Measurements from ENCODE around the gene KRT84. TPM values are rescaled to one million over a fixed set of nuclear protein-coding genes. Genes with fewer than 3 reads are reported as not detected.

KRT84 gene
- total RNA-seq, 1 experiment from 2014 or later, result not detected

DNA sequence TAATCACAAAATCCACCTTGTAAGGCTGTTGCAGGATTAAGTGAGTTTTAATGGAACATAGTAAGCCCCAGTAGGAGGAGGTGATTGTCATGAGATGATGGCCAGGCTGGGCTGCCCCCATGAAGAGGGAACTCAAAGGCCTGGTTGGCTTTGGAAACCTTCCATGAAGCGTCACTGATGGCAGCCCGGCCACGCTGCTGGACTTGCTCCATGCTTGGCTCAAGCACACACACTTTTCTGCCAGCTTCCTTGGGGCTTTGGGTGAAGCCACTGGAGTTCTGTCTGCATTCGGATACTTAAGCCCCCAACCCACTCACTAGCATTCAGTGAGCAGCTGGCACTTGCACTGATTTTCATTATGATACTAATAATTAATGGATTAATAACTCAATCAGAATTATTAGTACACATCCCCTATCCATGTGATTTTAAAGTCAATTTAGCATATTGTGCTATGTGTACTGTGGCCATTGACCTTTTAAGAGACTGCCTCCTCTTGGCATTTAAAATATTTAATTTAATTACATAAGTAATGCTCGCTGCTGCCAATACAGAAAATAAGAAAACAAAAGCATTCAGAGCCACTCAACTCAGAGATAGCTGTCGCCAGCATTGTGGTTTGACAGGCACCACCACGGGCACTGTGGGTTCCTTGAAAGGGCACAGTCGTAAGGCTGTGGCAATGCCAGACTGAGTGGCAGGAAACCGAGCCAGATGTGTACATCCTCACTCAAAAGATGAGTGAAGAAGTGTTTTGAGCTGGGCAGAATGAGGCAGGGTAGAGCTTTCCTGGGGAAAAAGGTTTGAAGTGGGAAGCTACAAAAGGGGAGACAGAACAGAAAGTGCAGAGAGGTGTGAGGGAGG is 34.0 kb downstream of the KRT84 start:
- no peaks in the 10 kb centered on the region for H3K36me3 ChIP-seq (ENCODE audit: control insufficient read depth in 1 of 2, insufficient read depth in 2 of 2, low read length in 2 of 2)
- POLR2A ChIA-PET, result no interaction called here
- ATAC-seq (no peak), DNase-seq (ENCODE audit: low read depth, low spot score) (no peak)
- RAD21 ChIA-PET (ENCODE audit: low non-redundant PET in 1 of 2, low total read pairs in 2 of 2, uncharacterized antibody in 2 of 2, unreplicated experiment in 2 of 2), result no interaction called here
- no peaks in the 10 kb centered on the region for H4K20me1 ChIP-seq (ENCODE audit: insufficient read depth)
- no peak overlapping the region for H3K9ac ChIP-seq (ENCODE audit: low read length)
- H3K4me3 ChIP-seq (replicated peaks in 1 of 2; ENCODE audit: low read depth in 1 of 2, low read length in 2 of 2), result no peak overlapping the region
- no peak overlapping the region for H3K4me2 ChIP-seq (ENCODE audit: low read length)
- H2AFZ ChIP-seq (ENCODE audit: low read depth, low read length, poor library complexity, severe bottlenecking), result no peak overlapping the region
- no peaks in the 10 kb centered on the region for H3K9me3 ChIP-seq (ENCODE audit: control insufficient read depth in 1 of 2, insufficient read depth in 1 of 2, low read depth in 1 of 2, low read length in 2 of 2)
- no TSS peak for BruUV-seq (replicated peaks)
- no peaks in the 10 kb centered on the region; the same call in 1 of the 2 replicates for H3K27me3 ChIP-seq (ENCODE audit: insufficient read depth, low read length)
- H3K9me2 ChIP-seq (ENCODE audit: insufficient read depth), result no peaks in the 10 kb centered on the region
- no peaks in the 10 kb centered on the region for H3K79me2 ChIP-seq (ENCODE audit: insufficient read depth, low read length)
- peaks cover 0 to 7% of the 10 kb centered on the region in 2 experiments; a peak in 1 of 4 replicates for H3K4me1 ChIP-seq (ENCODE audit: control insufficient read depth in 1 of 2, insufficient read depth in 2 of 2, low read length in 2 of 2)
- CTCF ChIA-PET, result interaction anchor here (1.8 to 2.3 kb wide), 2 partner anchors 10 to 24 kb away, joined by 6 read pairs; no protein-coding TSS in a partner anchor
- intact Hi-C loops (cut with micrococcal nuclease), result no loop called here
- TF ChIP-seq JUND (IDR thresholded peaks at IDR 0.05) (no peak), CEBPB (IDR thresholded peaks at IDR 0.05; ENCODE audit: low read depth) (no peak), TCF7L2 (IDR thresholded peaks at IDR 0.05; ENCODE audit: borderline replicate concordance, extremely low read depth, insufficient read depth, insufficient read length) (no peak), EGR1 (IDR thresholded peaks at IDR 0.05; ENCODE audit: low read depth) (no peak), YY1 (IDR thresholded peaks at IDR 0.05; ENCODE audit: extremely low read depth, insufficient replicate concordance, low read depth, low read length) (no peak), POLR2AphosphoS5 (IDR thresholded peaks at IDR 0.05; ENCODE audit: low read depth, low read length) (no peak), ELF1 (IDR thresholded peaks at IDR 0.05; ENCODE audit: borderline replicate concordance, low read depth) (no peak), EZH2 (IDR thresholded peaks at IDR 0.05) (no peak), ATF3 (IDR thresholded peaks at IDR 0.05) (no peak), ZFX (IDR thresholded peaks at IDR 0.05) (no peak), RAD21 (IDR thresholded peaks at IDR 0.05; ENCODE audit: low read depth) (no peak), CTCF (IDR thresholded peaks at IDR 0.05 in 2 of 3, conservative IDR thresholded peaks at IDR 0.05 in 1 of 3; ENCODE audit: borderline replicate concordance in 1 of 3, insufficient read depth in 1 of 3, low read depth in 2 of 3, low read length in 2 of 3) (no peak), SP1 (IDR thresholded peaks at IDR 0.05; ENCODE audit: low read depth) (no peak), FOSL1 (IDR thresholded peaks at IDR 0.05; ENCODE audit: low read depth) (no peak)
- TF ChIP-seq, protein P1, sequence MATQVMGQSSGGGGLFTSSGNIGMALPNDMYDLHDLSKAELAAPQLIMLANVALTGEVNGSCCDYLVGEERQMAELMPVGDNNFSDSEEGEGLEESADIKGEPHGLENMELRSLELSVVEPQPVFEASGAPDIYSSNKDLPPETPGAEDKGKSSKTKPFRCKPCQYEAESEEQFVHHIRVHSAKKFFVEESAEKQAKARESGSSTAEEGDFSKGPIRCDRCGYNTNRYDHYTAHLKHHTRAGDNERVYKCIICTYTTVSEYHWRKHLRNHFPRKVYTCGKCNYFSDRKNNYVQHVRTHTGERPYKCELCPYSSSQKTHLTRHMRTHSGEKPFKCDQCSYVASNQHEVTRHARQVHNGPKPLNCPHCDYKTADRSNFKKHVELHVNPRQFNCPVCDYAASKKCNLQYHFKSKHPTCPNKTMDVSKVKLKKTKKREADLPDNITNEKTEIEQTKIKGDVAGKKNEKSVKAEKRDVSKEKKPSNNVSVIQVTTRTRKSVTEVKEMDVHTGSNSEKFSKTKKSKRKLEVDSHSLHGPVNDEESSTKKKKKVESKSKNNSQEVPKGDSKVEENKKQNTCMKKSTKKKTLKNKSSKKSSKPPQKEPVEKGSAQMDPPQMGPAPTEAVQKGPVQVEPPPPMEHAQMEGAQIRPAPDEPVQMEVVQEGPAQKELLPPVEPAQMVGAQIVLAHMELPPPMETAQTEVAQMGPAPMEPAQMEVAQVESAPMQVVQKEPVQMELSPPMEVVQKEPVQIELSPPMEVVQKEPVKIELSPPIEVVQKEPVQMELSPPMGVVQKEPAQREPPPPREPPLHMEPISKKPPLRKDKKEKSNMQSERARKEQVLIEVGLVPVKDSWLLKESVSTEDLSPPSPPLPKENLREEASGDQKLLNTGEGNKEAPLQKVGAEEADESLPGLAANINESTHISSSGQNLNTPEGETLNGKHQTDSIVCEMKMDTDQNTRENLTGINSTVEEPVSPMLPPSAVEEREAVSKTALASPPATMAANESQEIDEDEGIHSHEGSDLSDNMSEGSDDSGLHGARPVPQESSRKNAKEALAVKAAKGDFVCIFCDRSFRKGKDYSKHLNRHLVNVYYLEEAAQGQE (IDR thresholded peaks at IDR 0.05; ENCODE audit: low read depth), result no peak
- H3K27ac ChIP-seq (ENCODE audit: low read depth, low read length), result no peak overlapping the region

All from HCT116 (cell line).